Measurements from ENCODE around the gene PDGFD. TPM values are rescaled to one million over a fixed set of nuclear protein-coding genes. Genes with fewer than 3 reads are reported as not detected.
A peak's percentile ranks its signal among the peaks of the same experiment; 100 is the strongest.

Gene PDGFD
- total RNA-seq, 1 donor from 2014 or later = 0.76 TPM

GRCh38 chr11:103949781-103950180 lies 214.2 kb downstream of the PDGFD start:
- no peak for ATAC-seq

- ATAC-seq = no peak
These were observed 215.7 kb downstream of the PDGFD start for GRCh38 chr11:103948187-103948763.

GRCh38 chr11:103947546-103947919 lies 216.4 kb downstream of the PDGFD start:
- ATAC-seq = no peak

- no peak for ATAC-seq
These were observed 217.0 kb downstream of the PDGFD start for GRCh38 chr11:103946793-103947545.

GRCh38 chr11:103944251-103944940 lies 219.6 kb downstream of the PDGFD start:
- no peak for ATAC-seq

- ATAC-seq = no peak
These were observed 221.3 kb downstream of the PDGFD start for GRCh38 chr11:103942646-103943045.

- no peak for ATAC-seq
These were observed 223.4 kb downstream of the PDGFD start for GRCh38 chr11:103940551-103940950.

GRCh38 chr11:103939694-103940093 lies 224.3 kb downstream of the PDGFD start:
- ATAC-seq = no peak

- no peak for ATAC-seq
These were observed 227.9 kb downstream of the PDGFD start for GRCh38 chr11:103936059-103936458.

GRCh38 chr11:103935219-103935618 lies 228.7 kb downstream of the PDGFD start:
- no peak for ATAC-seq

GRCh38 chr11:103929170-103929903 lies 234.6 kb downstream of the PDGFD start:
- ATAC-seq = no peak

GRCh38 chr11:103928802-103929161 lies 235.2 kb downstream of the PDGFD start:
- ATAC-seq = no peak

- no peak for ATAC-seq
These were observed 235.7 kb downstream of the PDGFD start for GRCh38 chr11:103928040-103928801.

GRCh38 chr11:103927535-103927934 lies 236.4 kb downstream of the PDGFD start:
- peak; percentile 48 for ATAC-seq

- ATAC-seq = no peak
These were observed 237.0 kb downstream of the PDGFD start for GRCh38 chr11:103926990-103927389.

GRCh38 chr11:103924166-103925013 lies 239.6 kb downstream of the PDGFD start:
- no peak for ATAC-seq

- no peak for ATAC-seq
These were observed 240.5 kb downstream of the PDGFD start for GRCh38 chr11:103923451-103923931.

GRCh38 chr11:103920933-103921332 lies 243.0 kb downstream of the PDGFD start:
- no peak for ATAC-seq

GRCh38 chr11:103920449-103920848 lies 243.5 kb downstream of the PDGFD start:
- no peak for ATAC-seq

GRCh38 chr11:103910721-103911120 lies 253.2 kb downstream of the PDGFD start:
- no peak for ATAC-seq

Measured in esophagus mucosa (tissue), 1 donor.